Measurements from ENCODE around the gene TNFSF13B. TPM values are rescaled to one million over a fixed set of nuclear protein-coding genes. Genes with fewer than 3 reads are reported as not detected.

The TNFSF13B gene
- polyA plus RNA-seq, 1 of the 3 experiments (the other 2 are of a cell fraction) = 0.03 TPM

GRCh38 chr13:108273429-108274118 is 4.1 kb downstream of the TNFSF13B start:
- H3K4me3 ChIP-seq (ENCODE audit: low read depth in 2 of 2, low read length in 1 of 2) = no peak overlapping the region
- H3K4me1 ChIP-seq (ENCODE audit: control insufficient read depth in 1 of 2, insufficient read depth in 2 of 2, low read depth in 1 of 2, low read length in 1 of 2) = peaks cover 0 to 7% of the 10 kb centered on the region in 2 experiments; a peak in 2 of 4 replicates
- no peak for DNase-seq
- H2AFZ ChIP-seq (ENCODE audit: low read depth) = no peak overlapping the region
- no peak overlapping the region for H3K4me2 ChIP-seq
- POLR2A ChIA-PET = no interaction called here
- no peaks in the 10 kb centered on the region for H3K27me3 ChIP-seq (ENCODE audit: insufficient read depth)
- CTCF ChIA-PET = no interaction called here
- no peaks in the 10 kb centered on the region for H3K9me2 ChIP-seq
- no peaks in the 10 kb centered on the region for H3K36me3 ChIP-seq (replicated peaks in 1 of 2; ENCODE audit: control insufficient read depth in 1 of 2, insufficient read depth in 2 of 2, low read length in 1 of 2)
- no peak for TF ChIP-seq MAX (IDR thresholded peaks at IDR 0.05; ENCODE audit: low read depth)
- no peak for TF ChIP-seq RFX5 (IDR thresholded peaks at IDR 0.05; ENCODE audit: low read length)
- TF ChIP-seq GATA2 (CRISPR knock-in tag; IDR thresholded peaks at IDR 0.05) = no peak
- no peak for TF ChIP-seq USF1 (IDR thresholded peaks at IDR 0.05; ENCODE audit: borderline replicate concordance, low read depth)
- TF ChIP-seq TAF1 (IDR thresholded peaks at IDR 0.05; ENCODE audit: borderline replicate concordance, low read depth, low read length) = no peak
- no peak for TF ChIP-seq SMC3 (IDR thresholded peaks at IDR 0.05; ENCODE audit: low read depth, low read length)
- TF ChIP-seq POLR2AphosphoS5 (IDR thresholded peaks at IDR 0.05; ENCODE audit: low read depth, low read length) = no peak
- no peak for TF ChIP-seq EZH2phosphoT487 (IDR thresholded peaks at IDR 0.05; ENCODE audit: borderline replicate concordance, low read depth)
- TF ChIP-seq RAD21 (IDR thresholded peaks at IDR 0.05; ENCODE audit: low read length) = no peak
- TF ChIP-seq RXRA (IDR thresholded peaks at IDR 0.05; ENCODE audit: borderline replicate concordance, low read depth) = no peak
- no peak for TF ChIP-seq ZBTB33 (IDR thresholded peaks at IDR 0.05; ENCODE audit: borderline replicate concordance, low read depth)
- TF ChIP-seq TEAD4 (IDR thresholded peaks at IDR 0.05; ENCODE audit: borderline replicate concordance, insufficient read depth) = no peak
- TF ChIP-seq FOSL2 (IDR thresholded peaks at IDR 0.05; ENCODE audit: borderline replicate concordance, low read depth) = no peak
- TF ChIP-seq NRF1 (IDR thresholded peaks at IDR 0.05; ENCODE audit: low read depth, low read length) = no peak
- TF ChIP-seq TCF12 (IDR thresholded peaks at IDR 0.05) = no peak
- no peak for TF ChIP-seq FOXM1 (IDR thresholded peaks at IDR 0.05; ENCODE audit: low read depth)
- TF ChIP-seq SIN3A (IDR thresholded peaks at IDR 0.05; ENCODE audit: borderline replicate concordance, low read depth, low read length) = no peak
- TF ChIP-seq USF2 (IDR thresholded peaks at IDR 0.05; ENCODE audit: borderline replicate concordance, low read depth, low read length) = no peak
- no peak overlapping the region for H3K27ac ChIP-seq (ENCODE audit: low read depth in 2 of 2, low read length in 1 of 2)
- H4K20me1 ChIP-seq (ENCODE audit: insufficient read depth) = no peaks in the 10 kb centered on the region
- no peaks in the 10 kb centered on the region for H3K9me3 ChIP-seq
- no peaks in the 10 kb centered on the region for H3K79me2 ChIP-seq (ENCODE audit: insufficient read depth)
- no peaks in the 10 kb centered on the region for H3F3A ChIP-seq (replicated peaks; ENCODE audit: insufficient read depth)
- 78% methylated on average over 5 of the region's 5 CpGs for WGBS (ENCODE audit: low lambda C conversion rate)
- H3K9ac ChIP-seq = no peak overlapping the region
